Brain pericyte (primary cell): ENCODE measurements around the gene TMEM132D.

Experiments used
- DNase-seq: peaks from one replicate; pipeline ENCODE4 v3.0.0-alpha.2; 2012; ENCODE audit warnings: low read depth, low spot score

The TMEM132D gene

DNA sequence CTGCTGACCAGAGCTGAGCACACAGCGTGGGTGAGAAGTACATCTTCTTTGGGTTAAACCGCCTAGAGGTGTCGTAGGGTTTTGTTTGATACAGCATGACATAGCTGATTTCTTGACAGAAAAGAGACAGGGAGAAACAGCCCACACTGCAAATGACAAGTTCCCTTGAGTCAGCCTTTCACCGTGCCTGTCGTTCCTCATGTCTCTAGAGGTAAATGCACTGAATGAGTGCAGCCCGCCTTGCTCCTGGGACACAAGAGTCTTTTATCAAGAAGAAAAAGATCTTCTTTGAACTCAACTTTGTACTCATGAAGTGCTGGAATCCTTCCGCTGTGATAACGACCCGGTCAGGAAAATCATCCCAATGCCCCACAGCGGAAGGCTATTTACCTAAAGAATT lies 77.6 kb downstream of the TMEM132D start:
- no peak for DNase-seq

DNA sequence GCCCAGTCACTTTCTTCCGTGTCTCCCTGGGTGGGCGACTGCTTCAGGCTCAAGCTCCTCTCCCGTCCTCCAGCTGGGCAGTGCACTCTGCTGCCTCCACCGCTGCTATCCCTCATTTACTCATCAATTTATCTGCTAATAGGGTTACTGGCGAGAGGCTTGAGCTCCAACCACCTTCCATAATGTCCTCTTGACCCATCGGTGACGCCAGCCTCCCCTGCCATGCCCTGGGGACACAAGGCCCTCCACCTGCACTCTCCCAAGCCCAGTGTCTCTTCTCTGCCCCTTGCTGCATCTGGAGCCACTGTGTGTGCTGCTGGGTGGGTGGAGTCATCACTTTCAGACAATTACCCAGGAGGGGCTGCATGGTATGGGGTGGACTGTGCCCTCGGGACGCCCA lies 78.5 kb downstream of the TMEM132D start:
- DNase-seq, result no peak

DNA sequence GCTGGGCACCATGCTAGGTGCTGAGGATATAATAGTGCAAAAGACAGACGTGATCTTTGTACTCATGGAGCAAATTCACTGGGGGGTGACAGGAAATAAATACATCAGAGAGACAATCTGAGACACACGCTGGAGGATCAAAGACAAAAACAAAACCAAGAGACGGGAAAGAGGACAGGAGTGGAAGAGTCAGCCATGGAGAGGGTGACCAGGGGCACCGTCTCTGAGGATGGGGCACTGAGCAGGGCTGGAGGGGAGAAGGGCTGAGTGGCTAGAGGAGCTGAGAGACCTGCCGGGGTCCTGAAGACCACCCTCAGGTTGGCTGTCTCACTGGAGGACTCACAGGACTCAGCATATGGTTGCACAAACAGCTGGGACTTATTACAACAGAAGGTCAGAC lies 81.9 kb downstream of the TMEM132D start:
- no peak for DNase-seq

DNA sequence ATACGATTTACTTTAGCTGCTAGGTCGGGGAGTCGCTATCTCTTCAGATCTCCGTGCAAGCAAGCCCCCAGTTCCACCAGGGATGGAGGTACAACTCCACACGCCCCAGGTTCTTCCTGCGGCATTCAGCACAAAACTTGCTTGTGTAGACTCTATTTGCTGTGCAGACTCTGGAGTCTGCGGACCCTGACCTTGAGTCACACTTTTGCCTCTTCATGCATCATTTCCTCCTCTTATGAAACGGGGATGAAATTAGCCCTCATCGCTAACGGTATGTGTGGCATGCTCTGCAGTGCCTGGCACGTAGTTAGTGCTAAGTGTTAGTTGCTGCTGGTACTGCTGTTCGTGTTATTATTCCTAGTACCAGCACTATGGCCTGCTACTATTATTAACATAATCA lies 84.4 kb downstream of the TMEM132D start:
- no peak for DNase-seq

DNA sequence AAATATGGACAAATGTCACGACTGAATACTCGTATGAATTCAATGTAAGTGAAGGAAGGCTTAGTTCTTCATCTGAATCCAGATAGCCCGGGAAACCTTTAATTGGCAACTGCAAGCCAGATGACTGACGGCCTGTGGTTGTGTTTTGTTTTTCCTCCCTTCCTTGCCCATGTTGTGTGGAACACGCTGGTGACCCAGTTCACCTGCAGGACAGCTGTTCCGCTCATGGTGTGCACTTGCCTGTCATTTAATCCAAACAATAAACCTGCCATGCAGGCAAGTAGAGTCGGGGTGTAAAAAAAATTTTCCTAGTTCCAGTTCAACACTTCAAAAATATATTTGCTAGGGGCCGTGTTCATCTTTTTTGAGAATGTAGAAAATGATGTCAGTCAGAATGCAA lies 88.0 kb downstream of the TMEM132D start:
- DNase-seq, result no peak

DNA sequence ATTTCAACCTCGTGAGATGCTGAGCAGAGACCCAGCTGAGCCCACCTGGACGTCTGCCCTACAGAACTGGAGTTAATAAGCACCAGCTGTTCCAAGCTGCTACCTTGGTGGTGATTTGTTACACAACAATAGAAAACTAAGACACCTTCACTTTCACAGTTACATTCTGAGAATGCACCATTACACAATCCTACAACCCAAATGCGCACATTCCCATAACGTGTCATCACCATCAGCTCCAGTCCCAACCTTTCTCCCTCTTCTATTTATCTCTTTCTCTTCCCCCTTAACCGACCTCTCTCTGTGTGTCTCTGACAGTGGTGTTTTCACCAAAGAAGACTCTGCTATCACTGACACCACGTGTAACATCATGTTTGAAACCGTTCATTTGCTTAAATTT lies 91.9 kb downstream of the TMEM132D start:
- no peak for DNase-seq

DNA sequence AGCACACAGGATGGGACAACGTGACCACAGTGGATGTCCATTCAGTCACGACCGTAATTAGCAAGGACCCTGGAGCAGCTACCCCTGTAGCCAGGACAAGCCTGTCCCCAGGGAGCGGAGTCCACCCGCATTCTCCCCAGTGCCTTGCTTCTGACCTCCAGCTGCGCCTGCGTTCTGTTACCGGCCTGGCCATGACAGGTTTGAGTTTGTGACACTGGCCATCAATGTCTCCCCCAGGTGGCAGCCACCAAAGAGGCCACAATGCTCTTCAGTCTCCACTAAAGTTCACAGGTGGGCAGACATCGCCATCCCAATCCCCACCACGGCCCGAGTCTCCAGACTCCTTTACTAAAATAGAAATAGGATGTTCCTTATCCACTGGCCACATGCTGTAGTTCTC lies 96.7 kb downstream of the TMEM132D start:
- no peak for DNase-seq

DNA sequence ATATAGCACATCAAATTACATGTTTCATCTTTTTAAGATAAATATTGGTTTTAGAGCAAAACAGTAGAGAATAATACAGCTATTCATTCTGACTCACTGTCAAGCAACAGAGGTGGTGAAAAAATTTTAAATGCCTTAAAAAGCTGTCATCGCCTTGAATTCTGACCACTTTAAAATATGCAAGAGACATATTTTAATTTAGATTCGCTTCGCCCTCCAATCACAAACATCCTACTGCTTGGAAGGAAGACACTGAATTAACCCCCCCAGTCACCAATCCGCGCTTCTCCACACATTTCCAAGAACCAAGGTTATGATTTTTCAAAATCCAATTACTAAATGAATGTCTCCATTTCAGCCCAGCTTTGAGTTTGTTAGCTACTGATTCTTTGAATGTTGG lies 112.4 kb downstream of the TMEM132D start:
- no peak for DNase-seq

DNA sequence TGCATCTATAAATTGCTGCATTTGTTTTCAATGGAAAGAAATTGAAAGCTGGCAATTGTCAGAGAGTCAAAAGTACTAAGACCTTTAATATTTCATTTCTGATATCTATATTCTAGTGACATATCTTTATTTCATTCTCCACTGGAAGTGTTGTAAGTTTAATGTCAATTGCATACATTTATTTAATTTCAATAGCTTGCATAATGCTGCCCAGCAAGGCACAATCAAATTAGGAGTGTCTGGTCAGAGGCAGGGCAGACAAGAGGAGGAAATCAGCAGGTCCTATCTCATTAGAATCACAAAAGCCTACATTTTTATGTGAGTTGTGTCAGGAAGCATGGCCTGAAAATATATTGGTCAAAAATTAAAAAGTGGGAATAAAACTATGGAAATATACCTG lies 112.9 kb downstream of the TMEM132D start:
- DNase-seq, result no peak

DNA sequence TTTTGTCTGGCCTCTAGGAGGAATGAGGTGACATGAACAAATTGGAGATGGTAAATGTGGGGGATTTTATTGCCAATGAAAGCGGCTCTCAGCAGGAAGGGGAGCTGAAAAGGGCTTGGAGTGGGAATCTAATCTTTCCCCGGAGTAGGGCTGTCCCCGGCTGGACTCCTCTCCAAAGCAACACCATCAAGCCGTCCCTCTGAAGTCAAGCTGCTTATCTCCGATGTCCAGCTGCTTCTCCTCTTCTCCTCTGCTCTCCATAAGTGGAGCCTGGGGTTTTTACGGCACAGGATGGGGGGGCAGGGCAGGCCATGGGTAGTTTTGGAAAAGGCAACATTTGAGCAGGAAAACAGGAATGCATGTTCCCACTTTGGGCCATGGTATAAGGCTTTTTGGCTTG lies 113.5 kb downstream of the TMEM132D start:
- DNase-seq, result no peak

DNA sequence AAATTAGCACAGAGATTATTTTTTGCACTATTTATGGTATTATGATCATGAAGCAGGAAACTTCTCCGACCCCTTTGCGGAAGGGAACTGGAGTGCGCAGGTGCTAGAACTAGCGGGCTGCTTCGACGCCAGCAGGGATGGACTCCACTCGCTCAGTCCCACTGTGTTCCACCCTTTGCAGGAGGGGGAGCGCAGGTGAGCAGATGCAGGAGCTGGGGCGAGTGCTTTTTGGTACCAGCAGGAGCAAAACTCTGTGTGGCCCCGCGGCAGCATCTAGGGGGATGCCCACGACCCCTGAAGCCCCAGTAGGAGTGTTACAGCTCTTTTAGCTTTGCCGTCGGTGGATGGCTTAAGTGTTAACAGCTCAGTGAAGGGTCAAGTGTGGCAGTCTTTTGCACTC lies 113.9 kb downstream of the TMEM132D start:
- no peak for DNase-seq

DNA sequence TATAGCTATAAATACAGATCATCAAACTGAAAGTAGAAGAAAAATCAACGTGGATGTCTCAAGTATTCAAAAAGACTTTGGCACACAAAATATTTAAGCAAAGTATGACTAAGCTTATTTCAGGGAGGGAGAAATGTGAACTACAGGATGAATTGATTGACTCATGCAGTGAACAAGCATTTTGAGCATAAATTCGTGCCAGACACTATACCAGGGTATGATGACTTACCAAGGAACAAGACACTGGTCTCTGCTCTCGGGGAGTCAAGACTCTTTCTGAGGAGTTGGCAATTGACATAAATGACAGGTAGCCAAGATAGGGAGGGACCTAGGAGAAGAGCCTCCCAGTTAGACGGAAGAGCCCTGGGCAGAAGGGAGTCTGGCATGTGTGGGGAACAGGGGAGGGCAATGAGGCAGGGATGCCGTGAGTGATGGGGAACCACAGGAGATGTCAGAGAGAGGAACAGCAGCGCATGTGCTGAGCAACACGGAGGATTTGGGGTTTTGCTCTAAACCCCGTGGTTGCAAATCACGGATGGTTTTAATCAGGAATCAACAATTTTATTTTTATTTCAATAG lies 115.2 kb downstream of the TMEM132D start:
- no peak for DNase-seq

DNA sequence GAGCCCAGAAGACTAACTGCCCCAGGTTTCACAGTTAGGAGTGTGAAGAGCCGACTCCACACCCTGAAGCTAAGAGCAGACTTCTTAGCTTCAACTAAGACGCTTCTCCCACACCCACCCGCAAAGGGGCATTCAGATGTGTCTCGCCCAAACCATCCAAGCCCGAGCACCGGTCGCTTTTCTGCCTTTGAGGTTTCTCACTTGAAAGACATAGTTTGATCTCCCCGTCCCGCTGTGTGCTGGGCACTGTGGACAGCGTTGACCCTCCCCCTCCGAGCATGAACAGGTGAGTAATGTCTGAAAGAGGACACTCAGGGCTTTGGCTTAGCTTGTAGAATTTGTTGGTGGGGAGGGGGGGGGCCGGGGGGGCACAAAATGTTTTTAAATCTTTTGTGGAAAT lies 123.8 kb downstream of the TMEM132D start:
- DNase-seq, result no peak

DNA sequence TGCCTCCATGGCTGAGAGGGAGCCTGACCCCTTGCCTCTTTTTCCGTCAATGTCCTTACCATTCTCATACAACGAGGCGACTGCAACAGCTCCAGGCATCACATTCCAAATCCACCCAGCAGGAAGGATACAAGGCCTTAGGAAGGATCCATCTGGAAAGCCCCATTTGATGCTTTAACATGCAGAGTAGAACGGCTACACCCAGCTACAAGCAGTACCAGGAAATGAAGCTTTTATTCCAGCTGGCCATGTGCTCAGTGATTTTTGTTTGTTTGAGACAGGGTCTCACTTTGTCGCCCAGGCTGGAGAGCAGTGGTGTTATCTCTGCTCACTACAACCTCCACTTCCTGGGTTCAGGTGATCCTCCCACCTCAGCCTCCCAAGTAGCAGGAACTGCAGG lies 124.8 kb downstream of the TMEM132D start:
- no peak for DNase-seq

DNA sequence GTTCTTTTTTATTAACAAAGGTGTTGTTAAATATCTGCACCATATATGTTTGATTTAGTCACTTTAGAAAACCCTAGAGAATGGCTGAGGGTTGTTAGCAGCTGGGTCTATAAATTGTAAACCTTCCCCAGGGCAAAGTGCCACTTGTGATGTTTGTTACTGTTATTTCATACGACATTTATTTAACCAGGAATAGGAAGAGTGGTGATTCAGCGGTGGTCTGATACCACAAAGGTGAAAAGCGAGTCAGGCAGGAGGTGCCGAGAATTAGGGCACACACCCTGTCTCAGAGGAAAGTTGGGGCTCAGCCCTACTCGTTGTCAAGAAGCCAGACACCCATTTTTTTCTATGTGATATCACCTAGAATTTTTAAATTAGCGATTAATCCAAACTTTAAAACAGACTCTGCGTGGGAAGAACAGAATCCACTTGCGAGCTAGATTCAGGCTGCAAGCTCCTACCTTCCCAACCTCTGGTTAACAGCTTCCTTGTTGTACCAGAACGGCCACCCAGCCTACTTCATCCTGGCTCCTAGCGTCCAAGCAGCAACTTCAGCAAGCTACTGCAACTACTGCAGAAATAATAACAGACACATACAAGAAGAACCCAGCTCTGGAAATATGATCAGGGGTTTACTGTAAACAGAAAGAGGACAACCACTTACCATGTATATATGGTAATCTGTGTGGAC lies 126.7 kb downstream of the TMEM132D start:
- DNase-seq, result no peak

DNA sequence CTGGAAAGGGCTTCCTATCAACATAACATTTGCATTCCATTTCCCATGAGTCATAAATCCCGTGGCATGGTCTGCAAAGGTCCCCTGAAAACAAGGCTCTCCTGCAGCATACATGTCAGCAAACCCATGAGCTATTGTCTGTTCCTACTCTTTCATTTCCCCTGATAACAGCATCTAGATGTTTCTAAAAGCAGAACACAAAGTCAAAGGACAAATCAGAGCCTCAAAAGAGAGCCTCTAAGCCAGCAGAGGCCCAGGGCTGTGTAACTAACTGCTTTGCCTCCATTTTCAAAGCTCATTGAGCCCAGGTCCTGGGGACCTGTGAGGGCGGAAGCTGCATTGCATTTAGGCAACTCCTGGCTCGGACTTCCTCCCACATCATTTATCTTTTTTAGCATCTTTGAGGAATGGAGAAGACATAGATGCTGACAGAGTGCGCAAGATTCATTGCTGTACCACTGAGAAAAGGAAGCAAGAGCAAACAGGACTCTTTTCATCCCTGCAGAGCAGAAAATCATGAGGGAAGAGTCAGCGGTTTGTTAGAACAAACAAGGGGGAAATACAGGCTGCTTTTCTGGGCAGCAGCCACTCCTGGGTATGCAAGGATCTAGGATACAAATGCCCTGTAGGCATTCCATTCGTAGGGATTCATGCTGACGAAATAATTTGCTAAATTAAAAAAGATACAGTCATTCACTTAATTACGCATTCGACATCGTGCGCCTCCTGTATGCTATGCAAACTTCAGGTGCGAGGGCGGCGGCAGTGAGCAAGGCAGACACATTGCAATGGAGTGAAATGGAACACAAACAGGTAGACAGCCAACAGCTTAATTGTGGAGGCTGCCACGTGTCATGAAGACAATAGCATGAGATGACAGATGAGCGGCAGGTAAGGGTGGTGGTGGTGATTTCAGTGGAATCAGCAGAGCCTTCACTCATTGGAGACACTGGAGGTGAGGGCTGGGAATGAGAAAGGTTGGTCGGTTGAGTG lies 131.0 kb downstream of the TMEM132D start:
- DNase-seq, result peak; percentile 13

DNA sequence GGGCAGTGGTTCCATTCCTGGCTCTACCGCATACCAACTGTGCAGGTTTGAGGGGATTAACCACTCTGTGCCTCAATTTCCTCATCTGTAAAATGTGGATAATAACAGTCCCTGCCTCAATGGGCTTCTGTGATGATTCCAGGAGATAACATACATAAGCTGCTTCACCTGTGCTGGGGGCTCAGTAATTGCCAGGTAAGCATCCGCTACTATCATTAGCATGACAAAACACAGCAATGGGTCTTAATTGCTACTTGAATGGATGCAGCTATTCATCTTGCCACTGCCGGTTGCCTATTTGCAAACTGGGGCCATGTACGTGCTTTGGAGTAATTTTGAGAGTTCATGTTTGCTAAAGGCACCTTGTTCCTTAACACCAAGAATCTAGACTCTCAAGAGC lies 132.6 kb downstream of the TMEM132D start:
- no peak for DNase-seq

DNA sequence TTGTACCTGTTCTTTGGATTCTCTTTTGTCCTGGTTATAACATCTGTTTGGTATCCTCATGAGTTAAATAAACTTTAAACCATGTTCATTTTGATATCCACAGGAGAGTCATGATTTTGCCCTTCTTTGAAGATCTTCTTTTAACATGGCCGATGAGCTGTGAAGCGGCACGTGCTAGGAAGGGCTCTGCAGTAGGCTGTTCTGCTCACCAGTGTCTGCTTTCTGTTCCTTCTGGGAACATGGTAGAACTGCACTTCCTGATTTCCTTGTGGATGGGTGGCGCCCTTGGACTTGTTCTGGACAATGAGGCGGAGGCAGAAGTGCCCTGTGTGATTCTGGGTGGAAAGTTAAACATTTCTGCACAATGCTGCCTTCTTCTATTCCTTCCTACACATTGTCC lies 138.1 kb downstream of the TMEM132D start:
- DNase-seq, result no peak

DNA sequence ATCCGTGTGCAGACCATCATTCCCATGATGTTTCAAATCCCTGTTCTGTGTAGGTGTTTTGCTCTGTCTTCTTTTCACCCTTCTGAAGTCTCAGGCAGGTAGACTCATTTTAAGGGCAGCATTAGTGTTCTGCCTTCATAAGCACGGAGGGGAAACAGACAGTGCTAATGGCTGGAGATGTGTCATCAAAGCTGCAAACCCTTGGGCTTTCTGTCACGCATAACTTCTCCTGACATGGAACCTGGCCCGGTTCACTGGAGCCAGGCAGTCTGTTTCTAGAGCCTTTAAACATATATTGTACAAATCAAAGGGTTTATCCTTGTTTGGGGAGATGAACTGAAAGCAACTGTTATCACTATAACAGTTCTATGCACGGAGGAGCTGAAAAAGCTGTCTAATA lies 141.4 kb downstream of the TMEM132D start:
- no peak for DNase-seq

DNA sequence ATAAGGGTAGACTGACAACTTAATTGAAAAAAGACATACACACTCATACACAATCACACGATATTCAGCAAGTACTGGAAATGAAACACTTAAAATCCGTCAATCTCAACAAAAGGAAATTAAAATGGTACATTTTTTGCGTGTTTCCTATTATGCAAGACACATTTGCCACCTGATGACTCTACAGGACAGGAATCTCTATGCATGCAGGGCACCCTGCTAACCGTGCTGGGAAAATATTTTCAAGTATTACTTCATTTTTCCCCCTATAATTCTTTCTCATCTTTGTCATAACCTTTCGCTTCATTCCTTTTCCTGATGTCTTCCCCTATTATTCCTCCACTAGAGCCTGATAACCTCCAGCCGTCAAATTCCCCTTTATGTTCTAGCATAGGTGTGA lies 150.2 kb downstream of the TMEM132D start:
- no peak for DNase-seq

DNA sequence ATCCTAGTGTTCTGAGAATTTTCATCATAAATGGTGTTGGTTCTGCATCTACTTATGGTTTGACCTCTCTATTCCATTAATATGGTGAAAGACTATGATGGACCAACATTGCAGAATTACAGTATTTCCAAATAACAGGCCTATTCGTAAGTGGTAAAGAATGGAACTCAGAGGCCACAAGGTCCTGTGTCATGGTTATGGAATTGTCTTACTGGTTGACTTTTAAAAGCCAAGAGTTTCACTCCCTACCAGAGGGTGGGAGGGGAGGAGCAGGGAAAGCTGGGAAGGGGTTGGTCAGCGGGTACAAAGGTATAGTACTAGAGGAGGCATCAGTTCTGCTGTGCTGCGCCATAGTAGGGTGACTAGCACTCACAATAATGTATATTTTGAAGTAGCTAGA lies 153.4 kb downstream of the TMEM132D start:
- DNase-seq, result no peak

DNA sequence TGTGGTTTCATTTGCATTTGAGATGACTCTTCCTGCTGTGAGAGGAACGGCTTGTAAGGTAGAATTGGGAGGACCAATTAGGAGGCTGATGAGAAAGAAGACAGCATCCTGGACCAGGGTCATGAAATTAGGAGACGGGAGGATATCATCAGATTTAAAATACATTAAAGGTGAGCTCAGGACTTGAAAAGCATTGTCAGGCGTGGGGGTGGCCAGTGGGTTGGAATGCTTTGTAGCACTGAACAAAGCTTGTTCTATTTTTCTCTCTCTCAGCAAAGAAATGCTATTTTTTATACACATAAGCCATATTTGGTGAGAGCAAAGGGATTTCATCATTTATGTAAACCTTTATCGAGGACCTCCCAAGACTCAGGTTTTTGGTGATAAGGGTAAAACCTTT lies 157.5 kb downstream of the TMEM132D start:
- no peak for DNase-seq

DNA sequence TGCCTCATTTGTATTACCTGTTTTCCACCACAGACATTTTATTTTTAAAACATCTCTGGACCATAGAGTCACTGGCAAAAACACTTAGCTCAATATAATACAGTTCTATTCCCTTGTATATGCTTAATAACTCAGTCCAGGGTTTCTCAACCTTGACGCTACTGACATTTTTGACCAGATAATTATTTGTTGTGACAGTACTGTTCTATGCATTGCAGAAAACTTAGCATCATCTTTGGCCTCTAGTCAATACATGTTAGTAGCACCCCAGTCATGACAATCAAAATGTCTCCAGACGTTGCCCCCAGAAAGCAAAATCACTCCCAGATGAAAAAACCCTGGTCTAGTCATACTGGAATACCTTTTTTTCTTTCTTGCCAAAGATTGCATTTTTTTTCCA lies 174.7 kb downstream of the TMEM132D start:
- no peak for DNase-seq
